Effector CD8-positive, alpha-beta T cell (primary cell): Measurements from ENCODE around the gene CLTCL1.

Source experiments
- DNase-seq: peaks from one replicate; lab custom pipeline; 2025; lab: John Stamatoyannopoulos, UW

CLTCL1 gene

DNA sequence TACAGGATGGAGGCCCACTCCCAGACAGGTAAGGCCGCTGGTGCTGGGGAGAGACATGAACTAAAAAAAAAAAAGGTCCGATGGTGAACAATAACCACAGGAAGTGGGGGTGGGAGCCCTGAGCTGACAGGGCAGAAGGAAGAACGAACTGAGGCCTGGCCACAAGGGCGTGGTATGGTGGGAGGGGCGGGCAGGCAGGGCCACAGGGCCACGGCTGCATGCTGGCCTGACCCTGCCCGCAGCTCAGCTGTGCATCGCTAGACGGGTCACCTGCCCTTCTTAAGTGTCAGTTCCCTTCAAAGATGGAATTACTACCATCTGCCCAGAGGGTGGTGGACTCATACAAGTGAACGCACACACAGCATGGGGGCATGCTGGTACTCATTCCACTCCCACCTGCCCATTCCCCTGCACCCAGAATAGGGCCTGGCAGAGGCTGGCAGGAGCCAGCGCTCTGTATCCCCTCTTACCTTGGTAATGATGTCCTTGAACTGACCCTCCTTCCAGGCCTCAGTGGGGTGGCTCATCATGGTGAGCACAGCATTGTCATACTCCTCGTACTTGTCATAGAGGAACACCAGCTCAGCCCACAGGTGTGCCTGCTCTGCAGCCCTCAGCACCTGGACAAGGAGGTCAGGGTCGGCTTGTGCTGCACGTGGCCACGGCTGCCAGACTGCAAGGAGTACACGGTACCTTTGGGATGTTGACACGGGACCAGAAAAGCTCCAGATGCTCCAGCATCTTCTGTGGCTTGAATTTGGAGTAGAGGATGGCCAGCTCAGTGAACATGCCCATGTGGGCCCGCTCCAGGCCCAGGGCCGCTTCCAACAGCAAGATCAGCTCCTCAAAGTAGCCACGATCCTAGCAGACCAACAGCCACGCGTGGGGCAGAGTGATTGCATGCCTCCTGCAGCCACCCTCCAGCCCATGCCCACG, 95.5 kb downstream of the CLTCL1 start:
- no peak for DNase-seq

DNA sequence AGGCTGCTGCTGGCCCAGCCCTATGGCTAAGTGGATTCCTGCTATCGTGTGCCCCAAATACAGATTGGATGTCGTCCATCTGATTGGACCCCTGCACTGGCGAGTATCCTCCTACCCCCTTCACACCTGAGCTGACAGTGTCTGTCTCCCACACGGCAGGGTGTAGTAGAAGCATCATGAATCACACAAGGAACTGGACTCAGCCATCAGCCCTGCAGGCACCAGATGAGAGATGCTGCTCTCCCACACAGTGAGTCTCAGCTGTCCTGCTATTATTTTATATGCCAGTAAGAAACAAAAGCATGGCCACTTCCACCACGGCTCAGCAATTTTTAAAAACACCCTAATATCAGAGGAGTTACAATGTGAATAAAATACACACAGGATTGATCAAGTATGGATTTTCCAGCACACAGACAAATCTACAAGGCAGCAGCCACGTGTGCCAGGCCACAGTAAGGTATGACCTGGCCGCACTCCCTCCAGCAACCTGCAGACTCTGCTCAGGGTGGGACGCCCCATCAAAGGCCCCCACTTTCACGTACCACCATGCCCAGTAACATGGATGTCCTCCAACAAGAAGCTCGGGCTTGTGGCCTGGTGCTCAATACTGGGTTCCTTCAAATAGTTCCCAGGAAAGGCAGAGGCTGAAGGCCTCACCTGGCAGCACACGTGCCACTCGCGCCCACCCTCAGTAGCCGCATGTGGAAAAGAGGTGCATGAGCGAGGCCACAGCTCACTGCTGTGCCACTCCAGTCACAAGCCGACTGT, 96.6 kb downstream of the CLTCL1 start:
- no peak for DNase-seq

DNA sequence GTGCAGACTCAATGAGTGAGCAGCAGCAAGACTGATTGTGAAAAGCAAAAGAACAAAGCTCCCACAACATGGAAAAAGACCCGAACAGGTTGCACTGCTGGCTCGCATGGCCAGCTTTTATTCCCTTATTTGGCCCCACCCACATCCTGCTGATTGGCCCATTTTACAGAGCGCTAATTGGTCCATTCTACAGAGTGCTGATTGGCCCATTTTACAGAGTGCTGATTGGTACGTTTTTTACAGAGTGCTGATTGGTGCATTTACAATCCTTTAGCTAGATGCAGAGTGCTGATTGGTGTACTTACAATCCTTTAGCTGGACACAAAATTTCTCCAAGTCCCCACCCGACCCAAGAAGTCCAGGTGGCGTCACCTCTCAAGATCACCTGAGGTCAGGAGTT, 97.6 kb downstream of the CLTCL1 start:
- DNase-seq, result no peak

DNA sequence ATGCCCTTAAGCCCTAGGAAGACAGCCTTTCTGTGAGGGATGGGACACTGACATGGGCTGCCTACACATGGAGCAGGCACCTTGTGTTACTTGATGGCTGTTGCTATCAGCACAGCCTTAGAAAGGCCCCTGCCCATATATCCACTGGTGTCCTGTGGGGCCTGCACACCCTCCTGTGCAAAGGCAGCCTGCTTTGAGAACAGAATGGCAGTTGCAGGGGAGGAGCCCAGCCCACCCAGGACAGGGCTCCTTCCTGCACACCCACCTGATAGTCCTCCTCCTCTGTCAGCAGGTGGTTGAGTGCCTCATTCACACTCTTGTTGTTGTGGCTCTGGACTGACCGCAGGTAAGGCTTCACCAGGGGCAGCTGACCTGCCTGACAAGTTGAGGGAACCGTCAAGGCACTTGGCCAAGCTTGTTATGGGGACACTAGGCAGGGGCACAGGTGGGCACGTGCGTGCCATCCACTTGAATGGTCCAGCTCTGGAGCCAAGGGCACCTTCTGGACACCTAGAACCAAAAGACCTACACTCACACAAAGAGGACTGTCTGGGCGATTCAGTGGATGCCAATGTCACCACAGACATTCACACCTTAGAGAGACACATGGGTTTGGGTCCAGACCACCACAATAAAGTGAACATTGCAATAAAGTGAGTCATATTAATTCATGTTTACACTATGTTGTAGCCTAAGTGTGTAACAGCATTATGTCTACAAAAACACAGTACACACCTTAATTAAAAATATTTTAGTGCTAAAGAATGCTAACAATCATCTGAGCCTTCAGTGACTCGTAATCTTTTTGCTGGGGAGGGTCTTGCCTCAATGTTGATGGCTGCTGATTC, 103.6 kb downstream of the CLTCL1 start:
- no peak for DNase-seq

DNA sequence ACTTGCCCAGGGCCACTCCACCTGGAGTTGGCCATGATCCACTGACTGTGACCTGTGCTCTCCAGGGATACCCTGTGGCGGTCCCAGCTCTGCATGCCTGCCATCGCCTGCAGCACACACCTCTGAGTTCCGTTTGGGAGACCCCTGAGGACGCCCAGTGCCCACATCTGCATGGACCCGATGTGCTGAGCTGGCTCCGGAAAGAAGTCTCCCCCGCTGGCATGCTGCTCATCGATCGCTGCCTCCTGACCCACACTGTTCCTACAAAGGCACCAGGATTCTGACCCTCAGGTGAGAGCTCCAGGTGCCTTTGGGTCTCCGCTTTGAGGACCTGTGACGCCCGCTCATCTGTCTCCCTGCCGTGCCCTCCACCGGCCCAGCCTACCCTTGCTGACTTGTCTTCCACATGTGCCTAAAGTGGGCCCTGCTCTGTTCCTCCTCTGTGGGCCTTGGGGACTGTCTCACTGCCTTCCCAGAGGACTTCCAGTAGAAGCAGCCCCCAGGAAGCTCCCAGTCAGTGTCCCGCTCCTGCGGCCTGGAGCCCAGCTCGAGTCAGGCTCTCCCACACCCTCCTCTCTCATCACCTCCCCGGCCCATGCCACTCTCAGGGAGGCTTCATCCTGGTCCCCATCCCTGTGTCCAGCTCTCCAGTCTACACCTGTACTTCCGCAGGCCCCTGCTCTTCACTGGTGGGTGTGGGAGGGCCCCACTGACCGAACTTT, 107.1 kb downstream of the CLTCL1 start:
- no peak for DNase-seq

DNA sequence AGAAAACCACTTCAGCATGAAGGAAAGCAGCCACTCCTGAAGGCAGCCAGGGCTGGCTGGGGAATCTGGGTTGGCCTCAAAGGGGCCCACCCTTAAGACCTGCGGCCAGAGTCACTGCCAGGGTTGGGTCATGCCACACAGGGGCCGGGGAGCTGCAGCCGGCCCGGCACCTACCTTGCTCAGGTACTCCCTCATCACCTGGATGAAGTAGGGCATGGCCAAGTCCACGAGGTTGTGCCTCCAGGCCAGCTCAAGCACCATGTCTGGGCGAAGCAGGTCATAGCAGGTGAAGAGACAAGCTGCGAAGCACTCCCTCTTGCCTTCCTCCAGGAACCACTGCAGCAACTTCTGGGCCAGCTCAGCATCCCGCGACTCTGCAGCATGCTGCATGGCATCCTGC, 108.3 kb downstream of the CLTCL1 start:
- DNase-seq, result no peak

DNA sequence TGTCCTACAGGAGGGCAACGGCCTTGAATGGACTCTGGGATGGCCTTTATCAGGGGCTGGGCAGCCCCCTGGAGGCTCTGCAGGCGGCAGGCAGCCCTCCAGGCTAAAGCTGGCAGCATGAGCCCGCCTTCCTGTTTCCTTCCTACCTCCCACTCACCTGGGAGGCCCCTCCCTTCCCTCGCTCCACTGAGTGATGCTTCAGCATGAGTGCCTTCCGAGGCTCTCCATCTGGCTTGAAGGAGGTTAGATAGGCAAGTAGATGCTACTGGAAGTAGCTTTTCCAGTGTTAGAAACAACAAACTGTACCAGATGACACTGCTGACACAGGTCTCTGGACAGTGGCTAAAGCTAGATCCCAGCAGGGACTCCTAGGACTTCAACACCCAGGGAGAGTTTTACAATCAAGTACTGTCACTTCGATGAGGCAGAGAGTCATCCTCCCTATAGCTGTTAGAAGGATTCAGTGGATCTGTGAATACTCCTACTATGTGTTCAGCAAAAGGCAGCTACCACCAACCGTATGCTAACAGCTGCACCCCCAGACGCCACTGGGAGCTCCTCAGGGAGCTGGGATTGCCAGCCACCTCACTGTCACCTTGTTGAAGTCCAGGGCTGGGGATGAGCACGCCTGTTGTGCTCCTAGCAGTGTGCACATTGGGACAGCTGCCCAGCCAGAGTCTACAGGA, 108.9 kb downstream of the CLTCL1 start:
- no peak for DNase-seq

DNA sequence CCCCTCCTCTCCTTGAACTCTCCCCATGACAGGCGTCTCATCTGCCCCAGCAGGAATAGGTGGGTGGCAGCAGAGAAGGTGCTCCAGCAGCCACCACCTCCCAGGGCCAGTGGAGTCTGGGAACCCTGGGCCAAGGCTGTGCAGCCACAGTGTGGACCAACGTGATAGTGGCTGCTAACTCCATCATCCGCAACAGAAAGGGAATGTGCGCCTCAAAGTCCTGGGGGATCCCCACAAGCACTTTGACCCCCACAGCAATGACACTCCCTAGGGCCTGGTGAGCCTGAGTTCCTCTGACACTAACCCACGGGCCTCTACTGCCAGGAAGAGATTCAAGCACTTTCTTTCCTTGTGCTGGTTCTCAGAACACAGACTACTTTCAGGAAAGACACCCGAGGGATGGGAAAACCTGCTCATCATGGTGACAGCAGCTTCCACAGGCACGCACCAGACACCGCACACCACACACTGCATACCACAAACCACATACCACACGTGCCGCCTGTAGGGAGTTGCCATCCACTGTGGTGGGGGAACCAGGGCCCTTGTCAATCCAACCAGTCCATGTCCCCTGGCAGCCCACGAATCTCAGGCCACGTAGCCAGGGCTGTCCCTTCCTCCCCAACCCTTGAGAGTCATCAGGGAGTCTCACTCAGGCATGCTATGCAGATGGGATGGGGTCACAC, 109.6 kb downstream of the CLTCL1 start:
- DNase-seq, result no peak

DNA sequence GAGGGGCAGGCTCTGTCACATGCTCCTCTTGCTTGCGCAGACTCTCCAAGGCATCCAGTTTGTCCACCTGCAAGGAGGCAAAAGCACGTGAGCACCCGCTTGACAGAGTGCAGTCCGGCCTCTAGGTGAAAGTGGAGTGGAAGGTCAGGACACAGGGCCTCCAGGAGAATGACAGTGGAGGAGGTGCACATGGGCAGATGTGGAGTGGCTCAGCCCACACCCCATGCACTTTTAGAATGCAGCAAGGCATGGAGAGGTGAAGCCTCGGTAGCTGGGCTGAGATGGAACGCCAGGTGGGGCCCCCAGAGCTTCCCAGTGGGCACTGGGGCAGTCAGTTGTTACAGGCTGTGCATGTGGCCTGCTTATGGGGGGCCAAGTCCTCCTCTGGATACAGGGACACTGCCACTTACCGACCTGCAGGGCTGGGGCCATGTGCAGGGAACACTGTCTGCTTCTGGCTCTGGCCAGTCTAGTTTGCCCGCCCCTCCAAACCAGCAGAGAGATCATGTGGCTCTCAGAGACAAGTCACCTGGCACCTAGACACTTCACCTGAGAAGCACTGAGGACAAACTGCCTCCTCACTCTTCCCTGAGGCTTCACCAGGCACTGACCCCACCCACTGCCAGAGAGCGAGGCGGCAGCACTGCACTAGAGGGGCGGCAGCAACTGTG, 110.6 kb downstream of the CLTCL1 start:
- DNase-seq, result no peak

DNA sequence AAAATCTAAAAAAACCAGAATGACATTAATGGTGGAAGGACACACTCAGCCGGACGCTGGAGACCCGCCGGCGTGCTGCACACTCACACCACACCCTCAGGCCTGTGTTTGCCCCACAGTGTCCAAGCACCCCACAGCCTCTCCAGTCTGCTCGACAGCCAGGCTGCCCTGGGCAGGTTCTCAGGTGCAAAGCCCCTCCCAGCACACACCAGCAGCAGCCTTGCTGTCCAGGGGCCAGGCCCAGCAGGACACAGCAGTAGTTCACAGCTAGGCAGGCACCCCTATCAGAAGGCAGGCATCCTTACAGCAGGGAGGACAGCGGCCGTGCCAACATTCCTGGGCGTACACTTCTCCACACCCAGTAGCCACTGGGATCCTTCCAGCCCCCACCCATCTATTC, 111.3 kb downstream of the CLTCL1 start:
- no peak for DNase-seq

DNA sequence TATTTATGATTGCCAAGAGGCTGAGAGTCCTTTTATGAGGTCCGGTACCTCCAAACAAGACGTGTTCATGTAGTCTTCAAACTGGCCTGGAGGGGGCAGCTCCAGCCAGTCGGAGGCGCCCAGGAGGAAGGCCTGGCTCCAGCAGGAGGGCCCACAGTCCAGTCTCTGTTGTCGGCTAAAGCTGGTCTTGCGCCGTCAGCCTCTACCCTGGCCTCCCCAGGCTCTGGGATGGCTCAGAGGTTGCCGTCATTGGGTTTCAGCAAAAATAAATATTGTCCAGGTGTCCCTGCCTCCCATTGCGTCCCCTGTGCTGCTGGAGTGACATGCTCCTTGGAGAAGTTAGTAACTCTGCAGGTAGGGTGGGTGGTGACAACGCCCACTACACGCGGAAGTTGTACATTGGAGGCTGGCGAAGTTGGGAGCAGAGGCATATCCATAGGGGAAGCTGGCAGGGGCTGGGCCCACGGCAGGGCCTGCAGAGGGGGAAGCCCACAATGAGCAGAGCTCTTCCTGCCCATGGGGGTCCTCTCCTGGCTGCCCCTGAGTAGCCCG, 111.9 kb downstream of the CLTCL1 start:
- DNase-seq, result no peak

DNA sequence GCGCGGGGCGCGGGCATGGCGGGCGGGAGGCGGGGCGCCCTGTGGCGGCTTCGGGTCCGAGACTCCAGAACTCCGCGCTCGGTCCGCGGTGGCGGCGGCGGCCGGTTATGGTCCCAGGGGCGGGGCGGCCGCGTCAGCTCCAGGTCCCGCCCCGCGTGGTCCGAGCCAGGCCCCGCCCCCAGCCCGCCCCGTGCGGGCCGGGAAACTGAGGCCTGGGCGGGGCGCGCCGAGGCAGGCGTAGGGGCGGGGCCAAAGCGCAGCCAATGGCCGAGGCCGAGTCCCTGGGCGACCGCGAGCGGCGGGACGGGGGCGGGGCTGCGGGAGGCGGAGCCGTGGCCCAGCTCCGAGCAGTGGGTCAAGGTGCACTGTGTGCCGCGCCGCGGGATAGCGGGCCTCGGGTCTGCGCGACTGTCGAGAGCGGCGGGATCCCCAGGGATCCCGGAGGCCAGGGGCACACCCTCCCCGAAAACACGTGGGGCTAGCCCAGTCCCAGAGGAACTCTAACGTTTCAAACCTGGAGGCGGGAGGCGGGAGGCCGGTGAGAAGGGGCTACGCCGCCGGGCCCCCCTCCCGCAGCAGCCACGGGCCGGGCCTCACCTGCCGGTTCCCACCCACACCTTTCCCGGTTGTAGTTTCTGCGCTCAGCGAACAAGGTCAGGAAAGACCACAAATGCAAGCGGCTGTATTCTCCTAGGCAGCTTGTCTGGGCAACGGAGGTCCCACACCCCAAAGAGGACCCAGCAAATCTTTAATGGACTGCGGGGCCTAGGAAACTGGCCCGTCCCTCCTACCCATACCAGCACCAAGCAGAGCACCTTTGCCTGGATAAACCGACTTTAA, 112.6 kb downstream of the CLTCL1 start, which contains the start of gene SLC25A1:
SLC25A1 (minus strand) TSS at position 80 of the 840 bp plus-strand sequence; CDS start at position 17, 63 bp downstream.
- DNase-seq, result peak; percentile 68

DNA sequence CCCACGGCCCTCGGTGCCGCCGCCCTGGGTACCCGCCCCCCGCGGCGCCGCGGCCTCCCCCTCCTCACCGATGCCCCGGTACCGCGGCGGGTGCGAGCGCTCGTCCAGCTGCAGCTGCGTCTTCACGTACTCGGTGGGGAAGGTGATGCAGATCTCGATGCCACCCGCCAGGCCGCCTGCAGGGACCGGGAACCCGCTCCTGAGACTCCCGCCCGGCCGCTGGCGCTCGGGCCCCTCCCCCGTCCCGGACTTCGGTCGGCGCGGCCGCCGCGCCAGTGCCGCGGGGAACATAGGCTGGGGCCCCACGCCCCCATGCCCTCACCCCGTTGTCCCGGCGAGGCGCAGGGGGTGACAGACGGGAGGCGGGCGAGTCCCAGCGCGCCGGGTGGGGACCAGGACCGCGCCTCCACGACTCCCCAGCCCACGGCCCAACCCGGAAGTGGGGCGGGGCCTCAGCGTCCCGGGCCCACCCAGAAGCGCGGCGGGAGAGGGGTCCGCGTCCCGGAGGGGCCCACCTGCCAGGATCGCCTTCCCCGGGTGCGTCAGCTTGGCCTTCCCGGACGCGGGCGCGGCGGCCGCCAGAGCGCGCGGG, 113.4 kb downstream of the CLTCL1 start:
- peak; percentile 48 for DNase-seq

DNA sequence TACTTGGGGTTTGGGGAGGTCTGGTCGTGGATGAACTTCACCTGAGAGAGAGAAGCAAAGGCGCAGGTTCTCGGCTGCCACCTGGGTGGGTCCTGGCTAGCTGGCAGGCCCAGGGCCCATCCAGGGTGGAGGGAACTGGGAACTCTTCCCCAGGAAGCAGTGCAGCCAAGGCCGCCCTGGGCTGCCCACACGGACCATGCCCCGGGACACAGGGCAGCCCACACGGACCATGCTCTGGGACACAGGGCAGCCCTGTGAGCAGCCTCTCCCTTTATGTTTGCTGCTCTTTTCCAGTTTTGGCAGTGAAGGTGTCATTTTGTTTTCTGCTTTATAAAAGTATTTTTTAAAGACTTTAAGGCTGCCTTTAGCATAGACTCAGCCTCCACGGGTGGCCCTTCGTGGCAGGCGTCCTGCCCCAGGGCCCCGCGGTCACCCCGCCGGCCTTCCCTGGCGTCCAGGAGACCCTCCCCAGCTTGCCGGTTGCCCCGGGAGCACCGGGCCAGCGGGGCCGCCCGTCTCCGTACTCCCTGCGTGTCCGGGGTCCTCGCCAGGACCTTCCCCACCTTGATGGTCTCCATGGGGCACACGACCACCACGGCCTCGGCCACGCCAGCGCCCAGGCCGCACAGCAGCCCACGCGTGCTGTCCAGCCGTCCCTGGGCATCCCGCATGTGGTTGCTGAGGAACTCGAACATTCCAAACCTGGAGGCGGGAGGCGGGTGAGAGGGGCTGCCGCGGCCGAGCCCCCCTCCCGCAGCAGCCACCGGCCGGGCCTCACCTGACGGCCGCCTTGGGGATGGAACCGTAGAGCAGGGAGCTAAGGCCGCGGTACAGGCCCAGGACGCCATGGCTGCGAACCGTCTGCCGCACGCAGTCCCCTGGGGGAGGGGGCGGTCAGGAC, 114.1 kb downstream of the CLTCL1 start:
- no peak for DNase-seq

DNA sequence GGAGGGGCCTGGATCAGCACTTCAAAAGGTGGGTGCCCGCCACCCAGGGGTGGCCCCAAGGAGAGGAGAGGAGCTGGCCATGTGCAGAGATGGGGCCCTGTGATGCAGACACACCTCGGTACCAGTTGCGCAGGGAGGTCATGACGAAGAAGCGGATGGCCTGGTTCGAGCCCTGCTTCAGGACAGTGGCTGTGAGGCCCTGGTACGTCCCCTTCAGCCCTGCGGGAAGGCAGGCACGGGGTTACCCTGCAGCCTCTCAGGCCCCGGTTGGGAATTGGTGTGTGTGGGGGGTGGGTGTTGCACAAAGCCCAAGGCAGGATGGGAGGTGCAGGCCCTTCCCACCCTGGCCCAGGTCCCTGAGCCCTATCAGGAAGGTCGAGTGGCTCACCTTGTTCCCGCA, 114.8 kb downstream of the CLTCL1 start:
- no peak for DNase-seq

DNA sequence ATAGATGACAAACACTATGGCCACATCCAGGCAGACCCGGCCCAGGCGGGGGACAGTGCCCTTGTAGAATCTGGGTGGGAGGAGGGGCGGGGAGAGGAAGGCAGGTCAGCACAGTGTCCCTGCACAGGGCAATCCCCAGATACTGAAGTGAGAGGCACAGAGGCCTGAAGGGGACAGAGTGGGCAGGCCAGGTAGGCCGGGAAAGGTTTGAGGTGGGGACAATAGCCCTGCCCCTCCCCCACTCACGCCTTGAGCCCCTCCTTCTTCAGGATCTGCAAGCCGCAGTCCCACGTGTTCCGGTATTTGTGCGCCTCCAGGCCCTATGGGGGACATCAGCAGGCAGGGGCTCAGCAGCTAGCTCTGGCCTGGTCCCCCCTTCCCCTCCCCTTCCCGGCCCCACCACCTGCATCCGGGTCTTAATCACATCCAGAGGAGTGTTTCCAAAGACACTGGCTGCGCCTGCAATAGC, 115.3 kb downstream of the CLTCL1 start:
- DNase-seq, result no peak
